Smooth muscle cell (in vitro differentiated cells): ENCODE measurements around the gene CNPY1. TPM values are rescaled to one million over a fixed set of nuclear protein-coding genes. Genes with fewer than 3 reads are reported as not detected.

Source experiments
- DNase-seq: peaks from one replicate; lab custom pipeline; 2025; ENCODE audit not compliant: unreplicated experiment; lab: John Stamatoyannopoulos, UW
- H2AFZ ChIP-seq: fragments of 200-600 bp; sonication (generic); 2 replicates; pipeline ENCODE4 v1.6.0; 2016; ENCODE audit warnings: antibody characterized with exemption, low read depth, mild to moderate bottlenecking
- H3F3A ChIP-seq: fragments of 200-600 bp; sonication (generic); 2 replicates; pipeline ENCODE4 v1.6.0; 2017; ENCODE audit warnings: antibody characterized with exemption, low read depth
- H3K27ac ChIP-seq: fragments of 200-600 bp; sonication (generic); 2 replicates; pipeline ENCODE4 v1.5.1; 2016; ENCODE audit warnings: low read depth, mild to moderate bottlenecking
- H3K27me3 ChIP-seq: fragments of 200-600 bp; sonication (generic); 2 replicates; pipeline ENCODE4 v1.6.1; 2016; ENCODE audit warnings: low read depth, mild to moderate bottlenecking
- H3K36me3 ChIP-seq: fragments of 200-600 bp; sonication (generic); 2 replicates; pipeline ENCODE4 v1.5.1; 2016; ENCODE audit warnings: low read depth
- H3K4me1 ChIP-seq: fragments of 200-600 bp; sonication (generic); 2 replicates; pipeline ENCODE4 v1.5.1; 2016; ENCODE audit warnings: low read depth
- H3K4me2 ChIP-seq: fragments of 200-600 bp; sonication (generic); 2 replicates; pipeline ENCODE4 v1.6.0; 2016; ENCODE audit warnings: mild to moderate bottlenecking
- H3K4me3 ChIP-seq: fragments of 200-600 bp; sonication (generic); 2 replicates; pipeline ENCODE4 v1.5.1; 2016; ENCODE audit warnings: mild to moderate bottlenecking
- H3K79me2 ChIP-seq: fragments of 200-600 bp; sonication (generic); 2 replicates; pipeline ENCODE4 v1.6.0; 2016; ENCODE audit warnings: low read depth, mild to moderate bottlenecking
- H3K9ac ChIP-seq: fragments of 200-600 bp; sonication (generic); 2 replicates; pipeline ENCODE4 v1.6.0; 2016; ENCODE audit warnings: low read depth
- H3K9me3 ChIP-seq: fragments of 200-600 bp; sonication (generic); replicated peaks from 2 replicates; pipeline ENCODE4 v1.5.1; 2016; ENCODE audit warnings: low read depth
- H4K20me1 ChIP-seq: fragments of 200-600 bp; sonication (generic); 2 replicates; pipeline ENCODE4 v1.6.0; 2016; ENCODE audit warnings: low read depth
- WGBS: methylation state at CpG from one replicate; pipeline ENCODE4 v1.1.7; 2016; ENCODE audit warnings: low lambda C conversion rate; 5-methylcytosine and 5-hydroxymethylcytosine counted together
- polyA plus RNA-seq: library from polyadenylated mRNA; unstranded; fragments of >200 nt; fragmentation: Nextera tagmentation; extraction: Ambion mirVana; gene quantifications from 2 replicates; pipeline ENCODE4 v1.2.1, GENCODE V29; 2016
- total RNA-seq: library from RNA; depleted of rRNA; stranded (reverse); fragments of >200 nt; gene quantifications from 2 replicates; pipeline ENCODE4 v1.2.3, GENCODE V29; 2014
- TF ChIP-seq, protein P1 (sequence below): fragments of 200-600 bp; sonication (generic); IDR thresholded peaks from 2 replicates; pipeline ENCODE4 v1.5.1; 2017; ENCODE audit warnings: borderline replicate concordance, mild to moderate bottlenecking, antibody characterized with exemption; ENCODE audit not compliant: insufficient read depth, poor library complexity, severe bottlenecking

CNPY1 gene
- total and polyA plus RNA-seq, 2 experiments from 2014 or later, result 1.0 TPM; not detected in 1

DNA sequence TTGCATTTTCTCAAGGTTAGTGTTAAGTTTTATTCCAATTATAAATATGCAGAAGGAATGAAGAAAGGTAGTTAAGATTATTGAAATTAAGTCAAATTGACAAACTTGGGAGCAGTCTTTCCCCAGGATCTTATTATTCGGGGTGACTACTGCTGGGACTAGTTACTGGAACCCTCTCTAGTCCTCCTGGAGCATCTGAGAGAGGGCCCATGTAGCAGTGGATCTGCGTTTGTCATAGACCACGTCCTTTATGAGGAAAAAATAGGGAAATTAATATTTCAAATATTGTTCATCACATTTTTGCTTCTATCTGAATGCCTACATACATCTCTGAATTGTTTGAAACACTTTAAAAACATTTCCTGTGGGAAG is 41.0 kb downstream of the CNPY1 start:
- Histone ChIP-seq H4K20me1 (no peaks in the 10 kb centered on the region), H3K4me2 (no peak overlapping the region), H3K9ac (no peak overlapping the region), H3K27ac (no peak overlapping the region), H3K79me2 (no peaks in the 10 kb centered on the region), H3K36me3 (no peaks in the 10 kb centered on the region), H2AFZ (no peak overlapping the region), H3K4me1 (peaks cover 13% of the 10 kb centered on the region), H3F3A (no peaks in the 10 kb centered on the region), H3K9me3 (no peaks in the 10 kb centered on the region), H3K4me3 (no peak overlapping the region), H3K27me3 (peaks cover 100% of the 10 kb centered on the region)
- DNase-seq, result no peak
- WGBS, result 32% methylated on average over 3 of the region's 3 CpGs
- TF ChIP-seq, protein P1, sequence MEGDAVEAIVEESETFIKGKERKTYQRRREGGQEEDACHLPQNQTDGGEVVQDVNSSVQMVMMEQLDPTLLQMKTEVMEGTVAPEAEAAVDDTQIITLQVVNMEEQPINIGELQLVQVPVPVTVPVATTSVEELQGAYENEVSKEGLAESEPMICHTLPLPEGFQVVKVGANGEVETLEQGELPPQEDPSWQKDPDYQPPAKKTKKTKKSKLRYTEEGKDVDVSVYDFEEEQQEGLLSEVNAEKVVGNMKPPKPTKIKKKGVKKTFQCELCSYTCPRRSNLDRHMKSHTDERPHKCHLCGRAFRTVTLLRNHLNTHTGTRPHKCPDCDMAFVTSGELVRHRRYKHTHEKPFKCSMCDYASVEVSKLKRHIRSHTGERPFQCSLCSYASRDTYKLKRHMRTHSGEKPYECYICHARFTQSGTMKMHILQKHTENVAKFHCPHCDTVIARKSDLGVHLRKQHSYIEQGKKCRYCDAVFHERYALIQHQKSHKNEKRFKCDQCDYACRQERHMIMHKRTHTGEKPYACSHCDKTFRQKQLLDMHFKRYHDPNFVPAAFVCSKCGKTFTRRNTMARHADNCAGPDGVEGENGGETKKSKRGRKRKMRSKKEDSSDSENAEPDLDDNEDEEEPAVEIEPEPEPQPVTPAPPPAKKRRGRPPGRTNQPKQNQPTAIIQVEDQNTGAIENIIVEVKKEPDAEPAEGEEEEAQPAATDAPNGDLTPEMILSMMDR, result no peak

DNA sequence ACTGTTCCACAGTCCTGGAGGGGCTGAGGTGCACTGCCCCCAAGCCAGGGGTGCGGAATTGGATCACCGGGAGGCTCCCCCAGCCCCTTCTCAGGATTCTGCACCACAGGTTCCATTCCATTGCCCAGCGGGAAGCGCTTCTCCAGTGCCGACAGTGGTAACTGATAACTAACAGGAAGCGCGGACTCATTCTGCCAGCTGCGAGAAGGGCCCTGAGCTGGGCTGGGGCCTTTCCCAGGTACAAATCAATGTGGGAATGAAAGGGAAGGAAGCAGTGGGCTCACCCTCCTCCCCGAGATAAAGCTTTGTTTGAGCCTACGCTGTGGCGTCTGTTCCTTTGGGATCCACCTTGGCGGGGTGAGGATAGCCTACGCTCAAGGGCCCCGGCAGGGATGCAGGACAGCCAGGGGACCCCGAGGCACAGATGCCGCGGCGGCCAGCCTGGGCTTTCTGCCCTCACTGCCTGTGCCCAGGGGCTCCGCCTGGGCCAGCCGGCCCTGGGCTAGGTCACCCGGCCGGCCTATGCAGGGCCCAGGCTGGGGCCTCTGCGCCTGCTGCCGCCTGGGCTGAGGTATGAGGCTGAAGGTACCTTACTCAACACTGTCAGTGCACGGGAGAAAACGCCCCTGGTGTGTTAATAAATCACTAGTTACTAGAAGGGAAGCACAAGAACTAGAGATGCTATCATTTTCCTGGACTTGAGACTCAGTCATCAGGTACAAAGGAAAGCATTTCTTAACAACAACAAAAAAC is 49.0 kb downstream of the CNPY1 start:
- Histone ChIP-seq H4K20me1 (no peaks in the 10 kb centered on the region), H3K4me2 (no peak overlapping the region), H3K79me2 (no peaks in the 10 kb centered on the region), H3K36me3 (no peaks in the 10 kb centered on the region), H3F3A (no peaks in the 10 kb centered on the region), H3K27ac (no peak overlapping the region), H2AFZ (no peak overlapping the region), H3K27me3 (peaks cover 56% of the 10 kb centered on the region), H3K9ac (no peak overlapping the region), H3K4me3 (no peak overlapping the region), H3K9me3 (no peaks in the 10 kb centered on the region), H3K4me1 (no peaks in the 10 kb centered on the region)
- TF ChIP-seq, protein P1, result no peak
- no peak for DNase-seq
- WGBS, result 89% methylated on average over 26 of the region's 26 CpGs

DNA sequence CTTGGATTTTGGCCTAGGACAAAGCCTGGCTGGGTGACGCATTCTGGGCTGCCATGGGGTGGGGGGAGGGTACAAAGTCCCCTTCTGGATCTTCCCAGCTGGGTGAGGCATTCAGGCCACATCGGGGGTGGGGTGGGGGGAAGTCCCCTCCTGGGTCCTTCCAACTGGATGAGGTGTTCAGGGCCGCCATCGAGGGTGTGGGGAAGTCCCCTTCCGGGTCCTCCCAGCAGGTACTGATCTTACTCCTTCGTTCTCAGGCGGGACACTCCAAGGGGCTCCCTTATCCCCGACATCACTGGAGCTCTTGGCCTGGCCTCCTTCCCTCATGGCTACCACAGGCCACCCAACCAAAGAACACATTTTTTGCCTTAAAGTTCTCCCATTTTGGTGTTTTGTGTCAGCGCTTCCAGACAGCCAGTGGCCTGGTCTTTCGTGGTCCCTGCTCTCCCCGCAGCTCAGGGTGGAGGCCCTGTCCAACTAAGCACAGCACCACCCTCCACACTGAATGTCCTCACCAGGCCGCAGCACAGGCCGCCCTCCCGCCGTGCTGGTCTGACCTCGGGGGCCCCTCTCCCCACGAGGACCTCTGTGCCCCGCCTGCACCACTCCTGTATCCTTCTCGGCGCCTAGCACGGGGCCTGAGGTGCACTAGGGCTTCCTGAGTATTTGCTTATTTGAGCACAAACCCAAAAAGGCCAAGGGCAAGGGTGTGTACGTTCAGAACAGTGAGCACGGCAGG is 49.9 kb downstream of the CNPY1 start:
- Histone ChIP-seq H3F3A (no peaks in the 10 kb centered on the region), H3K36me3 (no peaks in the 10 kb centered on the region), H3K4me3 (no peak overlapping the region), H3K27me3 (peaks cover 54% of the 10 kb centered on the region), H3K4me2 (no peak overlapping the region), H3K9me3 (no peaks in the 10 kb centered on the region), H3K27ac (no peak overlapping the region), H3K9ac (no peak overlapping the region), H3K79me2 (no peaks in the 10 kb centered on the region), H4K20me1 (no peaks in the 10 kb centered on the region), H3K4me1 (no peaks in the 10 kb centered on the region), H2AFZ (no peak overlapping the region)
- TF ChIP-seq, protein P1, result no peak
- no peak for DNase-seq
- 92% methylated on average over 23 of the region's 23 CpGs for WGBS
